ENCODE results near the gene SEPTIN8. TPM values are rescaled to one million over a fixed set of nuclear protein-coding genes. Genes with fewer than 3 reads are reported as not detected.

Gene SEPTIN8
- total RNA-seq, 4 donors from 2014 or later = 31.9 to 44.9 (median 38.3) TPM

GRCh38 chr5:132785365-132785764, 8.3 kb upstream of the SEPTIN8 start:
- WGBS, 2 donors = 64 to 65% methylated on average over 5 of the region's 5 CpGs
- TF ChIP-seq, protein P1, sequence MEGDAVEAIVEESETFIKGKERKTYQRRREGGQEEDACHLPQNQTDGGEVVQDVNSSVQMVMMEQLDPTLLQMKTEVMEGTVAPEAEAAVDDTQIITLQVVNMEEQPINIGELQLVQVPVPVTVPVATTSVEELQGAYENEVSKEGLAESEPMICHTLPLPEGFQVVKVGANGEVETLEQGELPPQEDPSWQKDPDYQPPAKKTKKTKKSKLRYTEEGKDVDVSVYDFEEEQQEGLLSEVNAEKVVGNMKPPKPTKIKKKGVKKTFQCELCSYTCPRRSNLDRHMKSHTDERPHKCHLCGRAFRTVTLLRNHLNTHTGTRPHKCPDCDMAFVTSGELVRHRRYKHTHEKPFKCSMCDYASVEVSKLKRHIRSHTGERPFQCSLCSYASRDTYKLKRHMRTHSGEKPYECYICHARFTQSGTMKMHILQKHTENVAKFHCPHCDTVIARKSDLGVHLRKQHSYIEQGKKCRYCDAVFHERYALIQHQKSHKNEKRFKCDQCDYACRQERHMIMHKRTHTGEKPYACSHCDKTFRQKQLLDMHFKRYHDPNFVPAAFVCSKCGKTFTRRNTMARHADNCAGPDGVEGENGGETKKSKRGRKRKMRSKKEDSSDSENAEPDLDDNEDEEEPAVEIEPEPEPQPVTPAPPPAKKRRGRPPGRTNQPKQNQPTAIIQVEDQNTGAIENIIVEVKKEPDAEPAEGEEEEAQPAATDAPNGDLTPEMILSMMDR (IDR thresholded peaks at IDR 0.05) = no peak
- TF ChIP-seq POLR2A (IDR thresholded peaks at IDR 0.05) = no peak
- intact Hi-C loops (cut with DNase I) = no loop called here

DNA sequence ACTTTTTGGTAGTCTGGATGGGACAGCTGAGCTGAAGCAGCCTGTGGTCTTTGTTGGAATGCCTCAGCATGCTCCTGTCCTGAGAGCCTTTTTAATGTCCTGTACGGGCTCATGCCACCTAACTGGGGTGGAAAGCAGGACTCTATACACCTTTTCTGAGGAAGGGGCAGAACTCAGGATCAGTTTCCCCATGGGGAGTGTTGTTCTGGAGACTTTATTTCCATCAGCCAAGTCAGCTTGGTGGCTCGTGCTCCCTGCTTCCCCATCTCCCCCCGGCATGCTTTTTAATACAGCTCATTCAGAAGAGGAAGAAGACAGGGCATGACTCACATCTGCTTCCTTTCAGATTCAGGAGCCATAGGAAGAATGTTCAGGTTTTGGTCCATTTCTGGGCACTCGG, 5.1 kb upstream of the SEPTIN8 start:
- Histone ChIP-seq H3K27ac (no peak overlapping the region), H3K9me3 (no peaks in the 10 kb centered on the region), H3K27me3 (peaks cover 0 to 4% (median 0%) of the 10 kb centered on the region in 4 donors), H3K4me3 (no peak overlapping the region), H3K36me3 (no peaks in the 10 kb centered on the region), H3K4me1 (peaks cover 0 to 23% (median 10%) of the 10 kb centered on the region in 3 donors)
- WGBS, 2 donors = 58 to 61% methylated on average over 3 to 4 of the region's 4 CpGs
- TF ChIP-seq, protein P1 (IDR thresholded peaks at IDR 0.05) = no peak
- no peak for TF ChIP-seq POLR2A (IDR thresholded peaks at IDR 0.05)
- intact Hi-C loops (cut with DNase I) = no loop called here
- no peak for DNase-seq

More at GRCh38 chr5:132785365-132785764, 8.3 kb upstream of the SEPTIN8 start:
- Histone ChIP-seq H3K4me1 (peaks cover 0 to 10% (median 3%) of the 10 kb centered on the region in 3 donors), H3K4me3 (no peak overlapping the region), H3K27ac (no peak overlapping the region), H3K27me3 (peaks cover 0 to 4% (median 0%) of the 10 kb centered on the region in 4 donors), H3K9me3 (no peaks in the 10 kb centered on the region), H3K36me3 (no peaks in the 10 kb centered on the region)
- no peak for DNase-seq

DNA sequence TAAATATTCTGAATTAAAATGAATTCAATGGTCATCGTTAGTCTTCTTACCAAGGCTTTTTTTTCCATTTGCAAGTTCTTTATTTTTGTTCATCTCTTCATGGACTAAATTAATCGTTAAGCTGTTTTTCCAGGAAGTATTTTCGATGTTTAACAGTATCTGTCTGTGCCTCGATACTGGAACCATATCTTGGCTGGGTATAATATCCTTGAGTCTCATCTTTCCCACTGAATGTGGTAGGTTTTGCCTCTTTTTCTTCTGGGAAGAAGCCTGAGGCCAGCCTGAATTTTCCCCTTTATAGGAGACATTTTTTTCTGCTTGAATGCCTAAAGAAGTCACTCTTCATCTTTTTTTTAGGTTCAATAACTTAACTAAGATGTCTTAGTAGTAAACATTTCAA, 4.0 kb upstream of the SEPTIN8 start:
- H3K4me3 ChIP-seq = no peak overlapping the region
- no peaks in the 10 kb centered on the region for H3K9me3 ChIP-seq
- peaks cover 4 to 28% (median 12%) of the 10 kb centered on the region in 3 donors for H3K4me1 ChIP-seq
- H3K36me3 ChIP-seq = no peaks in the 10 kb centered on the region
- H3K27ac ChIP-seq = no peak overlapping the region
- DNase-seq = no peak
- WGBS, 2 donors = 84 to 91% methylated on average over 4 of the region's 4 CpGs
- intact Hi-C loops (cut with DNase I) = no loop called here
- TF ChIP-seq, protein P1 (IDR thresholded peaks at IDR 0.05) = no peak
- TF ChIP-seq POLR2A (IDR thresholded peaks at IDR 0.05) = no peak
- H3K27me3 ChIP-seq = peaks cover 0 to 2% (median 0%) of the 10 kb centered on the region in 4 donors

- intact Hi-C loops (cut with DNase I) = no loop called here
- DNase-seq = no peak
- no peaks in the 10 kb centered on the region for H3K36me3 ChIP-seq
- TF ChIP-seq POLR2A (IDR thresholded peaks at IDR 0.05) = no peak
- TF ChIP-seq, protein P1 (IDR thresholded peaks at IDR 0.05) = no peak
- H3K27ac ChIP-seq = no peak overlapping the region
- H3K27me3 ChIP-seq = no peaks in the 10 kb centered on the region
- WGBS, 2 donors = 67 to 81% methylated on average over 1 of the region's 1 CpG
- no peak overlapping the region for H3K4me3 ChIP-seq
- peaks cover 9 to 33% (median 16%) of the 10 kb centered on the region in 3 donors for H3K4me1 ChIP-seq
- no peaks in the 10 kb centered on the region for H3K9me3 ChIP-seq
Measured at GRCh38 chr5:132780577-132780976, 3.5 kb upstream of the SEPTIN8 start.

GRCh38 chr5:132779961-132780360, 2.9 kb upstream of the SEPTIN8 start:
- intact Hi-C loops (cut with DNase I) = no loop called here
- no peaks in the 10 kb centered on the region for H3K27me3 ChIP-seq
- no peaks in the 10 kb centered on the region for H3K9me3 ChIP-seq
- TF ChIP-seq, protein P1 (IDR thresholded peaks at IDR 0.05) = no peak
- no peak for TF ChIP-seq POLR2A (IDR thresholded peaks at IDR 0.05)
- no peak overlapping the region for H3K27ac ChIP-seq
- 97 to 98% methylated on average over 2 to 3 of the region's 3 CpGs for WGBS, 2 donors
- no peaks in the 10 kb centered on the region for H3K36me3 ChIP-seq
- H3K4me3 ChIP-seq = no peak overlapping the region
- no peak for DNase-seq
- peaks cover 13 to 39% (median 22%) of the 10 kb centered on the region in 3 donors for H3K4me1 ChIP-seq
